D721Med (cell line): ENCODE measurements around the gene RAG2.

Experiments
- DNase-seq: peaks from one replicate; pipeline ENCODE4 v3.0.0; 2011; ENCODE audit warnings: low spot score; ENCODE audit not compliant: insufficient read length
- FAIRE-seq: peaks from 2 replicates; lab custom pipeline; 2011; peaks lifted over from hg19 to GRCh38; lab: Jason Lieb, UNC
- CTCF ChIP-seq: IDR thresholded peaks from 2 replicates; pipeline ENCODE4 v1.5.1; 2012; ENCODE audit warnings: mild to moderate bottlenecking, control low read depth; ENCODE audit not compliant: insufficient read depth; ENCODE audit errors: missing control alignments

Gene RAG2

GRCh38 chr11:36627006-36627405 is 29.0 kb upstream of the RAG2 start:
- FAIRE-seq (peak; percentile 46), DNase-seq (no peak)
- TF ChIP-seq CTCF, result no peak

GRCh38 chr11:36623494-36623893 is 25.5 kb upstream of the RAG2 start:
- no peak for DNase-seq
- FAIRE-seq, result no peak
- no peak for TF ChIP-seq CTCF

- FAIRE-seq (peak; percentile 89), DNase-seq (no peak)
- TF ChIP-seq CTCF, result peak; percentile 74
Measured at GRCh38 chr11:36622431-36623136, 24.5 kb upstream of the RAG2 start.

- TF ChIP-seq CTCF, result no peak
- peak; percentile 87 for FAIRE-seq
- no peak for DNase-seq
Measured at GRCh38 chr11:36620246-36620645, 22.2 kb upstream of the RAG2 start.

GRCh38 chr11:36619502-36619901 is 21.5 kb upstream of the RAG2 start:
- FAIRE-seq (no peak), DNase-seq (no peak)
- TF ChIP-seq CTCF, result no peak

GRCh38 chr11:36618363-36619047 is 20.5 kb upstream of the RAG2 start:
- DNase-seq (no peak), FAIRE-seq (no peak)
- no peak for TF ChIP-seq CTCF
